GM19455 (cell line): ENCODE measurements around the gene ATP11C.
"Not testable (repeated sequence)": the region's sequence is repeated elsewhere in the genome, so short reads cannot be mapped to it uniquely, and the experiment has no call there.

Experiments
- ATAC-seq: cut with Tn5 transposase; IDR thresholded peaks from one replicate; pipeline ENCODE4 v1.9.1; 2021; ENCODE audit not compliant: unreplicated experiment

ATP11C gene

DNA sequence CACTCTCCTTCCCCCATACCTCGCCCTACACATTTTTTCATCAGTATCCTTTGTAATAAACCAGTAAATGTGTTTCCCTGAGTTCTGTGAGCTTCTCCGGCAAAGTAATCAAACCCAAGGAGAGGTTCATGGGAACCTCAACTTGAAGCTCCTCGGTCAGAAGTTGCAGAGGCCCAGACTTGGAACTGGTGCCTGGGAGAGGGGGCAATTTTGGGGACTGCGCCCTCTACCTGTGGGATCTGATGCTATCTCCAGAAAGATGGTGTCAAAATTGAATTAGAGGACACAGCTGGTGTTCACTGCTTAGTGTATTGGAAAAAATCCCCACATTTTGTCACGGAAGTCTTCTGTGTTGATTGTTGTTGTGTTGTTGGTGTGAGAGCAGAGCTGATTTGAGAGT is 70.6 kb downstream of the ATP11C start:
- ATAC-seq = no peak

DNA sequence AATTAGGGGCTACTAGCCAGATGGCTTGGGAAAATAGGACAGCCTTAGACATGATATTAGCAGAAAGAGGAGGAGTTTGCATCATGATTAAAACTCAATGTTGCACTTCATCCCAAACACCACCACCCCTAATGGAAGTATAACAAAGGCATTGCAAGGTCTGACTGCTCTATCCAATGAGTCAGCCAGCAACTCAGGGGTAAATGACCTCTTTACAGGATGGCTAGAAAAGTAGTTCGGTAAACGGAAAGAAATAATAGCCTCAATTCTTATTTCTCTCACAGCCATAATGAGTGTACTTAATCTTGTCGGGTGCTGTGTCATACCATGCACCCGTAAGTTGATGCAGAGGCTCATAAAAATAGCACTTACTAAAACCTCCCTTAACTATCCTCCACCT is 76.0 kb downstream of the ATP11C start:
- not testable (repeated sequence) for ATAC-seq

DNA sequence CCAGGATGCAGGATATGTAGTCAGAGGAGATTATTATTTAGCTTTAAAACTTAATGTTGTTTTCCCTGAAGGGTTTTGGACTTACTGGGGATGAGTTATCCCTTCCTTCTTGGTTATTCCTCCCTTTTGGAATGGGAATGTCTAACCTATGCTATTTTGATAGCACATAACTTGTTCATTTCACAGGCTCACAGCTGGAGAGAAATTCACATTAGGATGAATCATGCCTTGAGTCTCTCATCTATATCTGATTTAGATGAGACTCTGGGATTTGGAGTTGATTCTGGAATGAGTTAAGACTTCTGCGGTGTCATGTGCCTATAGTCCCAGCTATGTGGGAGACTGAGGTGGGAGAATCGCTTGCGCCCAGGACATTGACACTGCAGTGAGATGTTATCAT is 81.1 kb downstream of the ATP11C start:
- ATAC-seq = no peak

DNA sequence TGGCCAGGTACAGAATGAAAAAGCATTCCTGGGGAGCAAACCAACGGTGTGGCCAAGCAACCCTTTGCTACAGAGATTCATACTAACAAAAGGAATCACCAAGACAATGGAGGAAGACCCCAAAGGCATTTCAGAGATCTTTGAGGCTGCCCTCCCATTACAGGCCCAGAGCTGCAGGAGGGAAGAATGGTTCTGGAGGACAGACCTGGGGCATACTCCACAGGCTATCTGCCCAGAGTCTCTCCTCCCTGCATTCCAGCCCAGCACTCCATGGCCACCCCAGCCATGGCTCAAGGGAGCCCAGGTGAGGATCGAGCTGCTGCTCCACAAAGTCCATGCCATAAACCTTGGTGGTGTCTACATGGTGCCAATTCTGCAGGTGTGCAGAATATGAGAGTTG is 81.9 kb downstream of the ATP11C start:
- ATAC-seq = no peak

DNA sequence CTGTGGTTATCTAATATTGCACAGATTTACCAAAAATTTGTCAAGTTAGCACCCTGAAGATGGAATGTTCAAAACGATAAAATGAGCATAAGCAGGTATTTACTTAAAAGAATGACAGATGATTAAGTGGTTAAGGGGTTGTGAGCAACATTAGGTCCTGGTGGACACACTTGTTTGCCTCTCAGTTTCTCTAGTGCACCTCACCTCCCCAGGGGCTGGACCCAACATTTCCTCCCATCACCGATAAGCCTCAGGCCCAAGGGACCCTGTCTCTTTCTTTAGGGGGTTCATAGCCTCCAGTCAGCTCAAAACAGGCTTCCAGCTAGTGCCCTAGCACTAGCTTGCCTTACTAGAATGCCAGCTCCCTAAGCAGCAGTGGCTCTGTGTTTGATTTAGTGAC is 88.0 kb downstream of the ATP11C start:
- ATAC-seq = no peak

DNA sequence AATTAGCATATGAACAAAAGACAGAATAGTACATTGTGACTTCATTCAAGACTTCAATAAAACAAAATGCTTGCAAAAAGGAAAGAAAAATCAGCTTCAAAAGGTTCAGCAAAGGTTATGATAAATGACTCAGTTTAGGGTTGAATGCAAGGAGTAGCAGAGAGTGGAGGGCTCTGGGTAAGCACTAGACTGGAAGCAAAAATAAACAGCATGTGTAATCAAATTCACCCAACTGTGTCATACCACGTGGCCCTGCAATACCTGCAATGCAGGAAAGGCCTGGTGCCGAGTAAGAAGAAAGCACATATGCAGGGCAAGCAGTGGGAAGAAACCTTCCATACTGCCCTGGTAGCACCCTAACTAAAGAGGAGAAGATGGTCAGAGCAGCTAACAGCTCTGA is 88.7 kb downstream of the ATP11C start:
- ATAC-seq = no peak

DNA sequence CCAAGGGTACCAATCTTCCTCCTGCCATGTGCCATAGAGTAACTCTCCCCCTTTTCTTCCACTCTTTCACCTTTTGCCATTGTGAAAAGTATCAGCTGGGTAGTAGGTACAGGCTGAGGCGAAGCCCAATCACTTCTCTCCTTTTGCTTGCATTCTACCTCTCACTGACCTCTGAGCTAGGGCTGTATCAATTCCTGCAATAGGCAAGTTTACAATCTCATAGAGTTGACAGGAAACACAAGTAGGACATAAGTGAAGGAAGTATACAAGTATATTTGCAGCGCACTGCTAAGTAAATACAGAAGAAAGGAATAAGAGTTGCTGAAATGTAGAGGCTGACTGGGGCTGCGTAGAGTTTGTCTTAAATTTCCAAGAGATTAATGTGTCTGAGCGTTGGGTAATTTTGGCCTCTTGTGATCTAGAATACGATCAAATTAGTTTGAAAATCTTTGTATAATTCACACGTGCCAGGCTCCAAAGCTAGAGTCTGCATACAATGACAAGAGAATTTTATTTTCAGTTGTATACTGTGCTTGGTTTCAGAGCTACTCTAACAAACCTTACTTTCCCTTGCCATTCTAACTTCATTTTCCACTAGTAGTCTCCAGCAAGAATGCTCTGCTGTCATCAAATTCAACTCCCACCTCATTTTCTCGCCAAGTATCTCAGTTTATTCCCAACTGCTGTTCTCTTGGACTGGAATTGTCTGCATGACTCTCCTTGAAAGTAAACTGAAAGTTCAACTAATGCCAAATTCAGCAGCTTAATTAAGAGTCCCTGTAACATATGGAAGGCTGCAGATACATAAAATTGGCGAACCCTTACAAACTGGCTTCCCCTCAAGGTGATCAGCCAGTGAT is 90.3 kb downstream of the ATP11C start:
- ATAC-seq = no peak

DNA sequence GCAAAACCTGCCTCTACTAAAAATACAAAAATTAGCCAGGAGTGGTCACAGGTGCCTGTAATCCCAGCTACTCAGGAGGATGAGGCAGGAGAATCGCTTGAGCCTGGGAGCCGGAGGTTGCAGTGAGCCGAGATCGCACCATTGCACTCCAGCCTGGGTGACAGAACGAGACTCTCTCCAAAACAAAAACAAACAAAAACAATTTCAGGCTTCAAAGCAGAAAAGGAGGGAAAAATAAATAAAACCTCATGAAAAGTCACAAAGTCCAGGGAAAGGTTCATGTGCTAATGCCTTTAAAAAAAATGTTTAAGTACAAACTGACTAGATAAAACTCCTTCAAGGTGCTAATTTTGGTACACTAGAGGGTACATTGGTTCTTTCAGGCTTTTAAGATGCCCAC is 96.5 kb downstream of the ATP11C start:
- not testable (repeated sequence) for ATAC-seq

DNA sequence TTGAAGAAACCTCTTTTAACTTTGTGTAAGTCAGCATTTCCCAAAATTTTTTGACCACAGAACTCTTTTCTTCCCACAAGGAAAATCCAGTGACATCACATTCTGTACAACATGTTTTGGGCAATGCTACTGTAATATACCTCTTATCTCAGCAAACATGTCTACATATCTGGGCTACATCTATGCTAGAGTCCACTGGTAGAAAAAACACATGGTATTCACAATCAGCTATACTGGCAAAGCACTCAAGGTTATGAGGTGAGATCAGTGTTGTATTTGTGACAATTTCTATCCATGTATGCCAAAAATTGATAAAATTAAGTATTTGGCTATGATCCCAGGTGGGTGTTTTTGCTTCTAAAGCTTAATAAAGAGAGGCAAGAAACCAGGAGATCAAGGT is 98.0 kb downstream of the ATP11C start:
- no peak for ATAC-seq

DNA sequence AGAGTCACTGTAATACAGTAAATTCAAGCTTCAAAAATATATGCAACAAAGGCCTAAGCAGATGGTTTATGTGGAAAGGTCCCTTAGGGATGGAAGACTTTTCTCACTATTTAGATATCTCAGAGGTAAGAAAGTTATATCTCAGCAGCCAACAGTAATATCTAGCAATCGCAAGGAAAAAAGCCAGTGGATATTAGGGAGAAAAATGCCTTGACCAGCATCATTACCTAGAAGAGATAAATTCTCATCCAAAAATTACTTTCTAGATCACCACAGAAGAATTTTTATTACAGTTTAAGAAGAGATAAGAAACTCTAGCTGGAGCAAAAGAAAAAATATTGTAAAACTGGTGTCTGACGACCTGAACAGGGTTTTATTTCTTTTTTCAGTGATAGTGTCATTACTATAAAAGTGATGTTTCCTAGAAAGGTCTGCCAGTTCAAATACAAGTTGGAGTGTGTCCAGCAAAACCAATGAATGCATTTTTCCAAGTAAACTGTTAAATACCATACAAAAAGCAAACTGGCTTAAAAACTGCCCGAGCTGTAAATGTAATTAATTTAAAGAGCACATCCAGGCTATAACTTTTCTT is 100.0 kb downstream of the ATP11C start:
- no peak for ATAC-seq

DNA sequence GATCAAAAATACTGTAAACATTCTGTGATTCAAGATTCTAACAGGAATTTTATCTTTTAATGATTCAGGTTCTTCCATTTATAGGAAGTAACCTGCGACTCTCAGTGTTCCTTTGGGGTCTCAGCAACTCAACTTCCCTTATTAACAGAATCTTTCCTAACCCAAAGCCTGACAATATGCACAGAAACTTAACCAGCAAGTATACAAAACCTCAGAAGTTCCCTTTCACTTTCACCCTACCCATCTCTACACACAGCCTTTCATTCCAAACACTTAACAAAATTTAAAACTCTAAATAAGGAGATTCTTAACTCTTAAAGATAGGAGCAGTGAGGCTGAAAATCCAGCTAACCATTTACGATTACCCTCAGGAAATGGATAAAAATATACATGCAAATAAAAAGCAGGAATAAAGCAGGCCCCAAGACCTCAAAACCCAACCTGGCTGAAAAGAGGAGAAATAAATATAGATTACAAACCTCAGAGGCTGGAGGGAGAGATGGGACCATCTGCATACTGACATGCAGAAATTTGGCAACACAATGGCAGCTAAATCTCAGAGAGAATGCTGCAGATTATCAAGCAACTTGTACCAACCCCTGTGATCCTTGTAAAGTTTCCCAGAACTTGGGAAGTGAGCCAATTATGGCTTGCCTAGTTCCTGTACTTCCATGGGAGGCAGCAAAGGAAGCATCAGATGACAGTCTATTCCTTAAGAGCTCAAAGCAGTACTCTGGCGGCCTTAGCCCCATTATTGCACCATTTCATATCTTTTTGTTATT is 101.0 kb downstream of the ATP11C start:
- peak; percentile 85 for ATAC-seq

DNA sequence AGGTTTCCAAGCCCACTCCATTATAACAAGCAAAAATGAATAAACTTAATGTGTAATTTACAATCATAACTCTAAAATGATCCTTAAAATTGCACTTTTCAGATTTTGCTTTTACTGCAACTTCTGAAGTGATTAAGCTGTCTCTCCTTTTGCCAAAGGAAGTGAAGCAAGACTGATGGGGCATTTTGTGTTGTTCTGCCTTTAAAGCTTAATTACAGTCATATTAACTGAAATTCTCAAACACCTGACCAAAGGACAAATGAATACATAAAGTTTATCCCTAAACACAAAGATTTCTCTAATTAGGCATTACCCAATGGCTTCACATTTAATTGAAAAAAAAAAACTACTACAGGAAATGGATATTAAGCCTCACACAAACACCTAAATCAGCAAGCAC is 101.8 kb downstream of the ATP11C start:
- ATAC-seq = no peak

DNA sequence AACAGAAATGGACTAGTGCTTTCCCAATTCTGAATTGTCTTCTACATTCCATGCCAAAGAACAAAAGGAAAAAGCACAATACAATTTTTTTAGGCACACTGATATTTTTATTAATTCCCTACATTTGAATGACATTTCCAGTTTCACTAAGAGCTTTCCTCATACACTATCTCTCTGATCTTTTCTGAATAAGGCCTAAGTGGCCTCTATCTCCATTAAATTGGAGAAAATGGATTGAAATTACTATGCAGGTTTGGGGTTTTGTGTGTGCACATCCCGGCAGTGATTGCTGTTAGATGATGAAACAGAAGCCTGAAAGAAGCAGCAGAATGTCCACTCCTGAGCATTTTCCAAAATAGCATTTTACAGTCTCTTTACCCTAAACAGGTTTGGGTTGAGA is 104.0 kb downstream of the ATP11C start:
- no peak for ATAC-seq

DNA sequence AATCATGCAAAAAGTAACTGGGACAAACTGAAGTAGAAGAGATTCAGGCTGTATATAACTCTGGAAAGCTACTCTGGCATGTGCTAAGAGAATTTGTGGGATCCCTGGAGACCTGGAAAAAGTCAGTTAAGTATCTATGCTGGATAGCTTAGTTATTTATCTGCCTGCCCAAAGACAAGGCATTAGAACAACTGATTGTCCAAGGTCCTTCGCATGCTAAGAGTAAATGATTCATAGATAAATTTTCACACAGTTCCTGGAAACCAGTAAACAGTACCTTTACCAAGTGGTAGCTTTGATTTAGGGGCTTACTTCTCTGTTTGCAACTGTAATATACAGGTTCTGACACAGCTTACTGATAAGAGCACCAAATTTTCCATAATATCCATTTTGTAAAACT is 104.8 kb downstream of the ATP11C start:
- ATAC-seq = no peak

DNA sequence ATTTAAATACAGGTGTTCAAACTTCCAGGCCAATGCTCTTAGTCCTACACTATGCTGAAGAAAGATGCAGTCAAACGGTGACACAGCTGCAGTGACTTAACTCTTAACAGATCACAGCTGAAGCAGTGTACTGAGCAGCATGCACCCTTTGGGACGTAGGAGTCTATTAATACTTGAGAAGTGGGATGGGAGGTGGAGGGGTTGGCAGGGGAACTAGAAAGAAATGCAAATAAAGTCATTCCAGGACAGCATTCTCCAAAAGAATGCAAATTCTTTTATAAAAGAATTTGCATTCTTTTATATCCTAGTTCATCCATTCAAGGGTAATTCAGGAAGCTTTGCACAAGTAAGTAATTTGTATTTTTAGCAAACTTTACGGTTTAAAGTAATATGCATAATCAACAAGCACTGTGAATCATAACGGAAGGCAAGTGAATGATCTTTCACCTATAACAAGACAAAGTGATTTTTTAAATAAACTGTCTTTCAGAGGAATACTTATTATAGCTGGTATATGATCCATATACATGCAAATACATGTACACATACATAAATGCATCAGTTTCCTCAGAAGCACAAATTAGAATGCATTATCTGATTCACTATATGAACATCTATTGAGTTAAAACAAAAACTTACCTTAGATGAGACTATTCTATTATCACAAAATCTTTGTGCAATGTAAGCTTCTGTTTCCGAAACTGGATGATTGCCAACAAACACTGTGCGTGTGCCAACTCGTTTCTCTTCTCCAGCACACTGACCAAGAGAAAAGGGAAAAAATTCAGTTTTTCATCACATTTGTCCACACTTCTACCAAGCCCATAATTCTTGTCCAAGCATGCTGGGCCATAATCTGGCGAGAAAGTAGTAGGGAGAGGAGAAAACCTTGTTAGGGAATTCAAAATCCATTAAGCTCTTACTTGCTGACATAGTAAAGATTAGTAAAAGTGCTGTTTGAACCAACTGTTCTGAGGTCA is 106.5 kb downstream of the ATP11C start:
- ATAC-seq = no peak

DNA sequence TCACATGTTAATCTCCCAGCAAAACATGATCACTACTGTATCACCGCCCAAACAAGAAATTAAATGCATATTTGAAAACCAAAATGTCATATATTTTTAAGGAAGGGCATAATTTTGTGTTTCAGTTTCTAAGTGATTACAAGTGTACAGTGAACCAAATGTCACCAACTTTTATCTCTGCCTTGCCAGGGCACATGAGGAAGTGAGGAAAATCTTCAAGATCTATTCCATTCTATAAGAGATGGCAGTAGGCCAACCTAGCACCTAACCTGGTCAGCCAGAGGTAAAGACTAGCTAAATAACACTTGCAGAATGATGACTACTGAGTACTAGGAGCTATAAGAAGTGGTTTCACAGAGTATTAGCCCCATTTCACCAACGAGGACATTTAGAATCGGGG is 107.2 kb downstream of the ATP11C start:
- ATAC-seq = no peak

DNA sequence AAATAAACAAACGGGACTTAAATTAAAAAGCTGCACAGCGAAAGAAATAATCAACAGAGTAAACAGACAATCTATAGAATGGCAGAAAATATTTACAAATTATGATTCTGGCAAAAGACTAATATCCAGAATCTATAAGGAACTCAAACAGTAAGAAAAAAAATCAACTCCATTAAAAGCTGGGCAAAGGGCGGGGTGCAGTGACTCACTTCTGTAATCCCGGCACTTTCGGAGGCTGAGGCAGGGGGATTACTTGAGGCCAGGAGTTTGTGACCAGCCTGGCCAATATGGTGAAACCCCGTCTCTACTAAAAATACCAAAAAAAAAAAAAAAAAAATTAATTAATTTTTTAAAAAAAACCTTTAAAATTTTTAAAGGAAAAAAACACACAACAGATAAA is 109.0 kb downstream of the ATP11C start:
- ATAC-seq = no peak

DNA sequence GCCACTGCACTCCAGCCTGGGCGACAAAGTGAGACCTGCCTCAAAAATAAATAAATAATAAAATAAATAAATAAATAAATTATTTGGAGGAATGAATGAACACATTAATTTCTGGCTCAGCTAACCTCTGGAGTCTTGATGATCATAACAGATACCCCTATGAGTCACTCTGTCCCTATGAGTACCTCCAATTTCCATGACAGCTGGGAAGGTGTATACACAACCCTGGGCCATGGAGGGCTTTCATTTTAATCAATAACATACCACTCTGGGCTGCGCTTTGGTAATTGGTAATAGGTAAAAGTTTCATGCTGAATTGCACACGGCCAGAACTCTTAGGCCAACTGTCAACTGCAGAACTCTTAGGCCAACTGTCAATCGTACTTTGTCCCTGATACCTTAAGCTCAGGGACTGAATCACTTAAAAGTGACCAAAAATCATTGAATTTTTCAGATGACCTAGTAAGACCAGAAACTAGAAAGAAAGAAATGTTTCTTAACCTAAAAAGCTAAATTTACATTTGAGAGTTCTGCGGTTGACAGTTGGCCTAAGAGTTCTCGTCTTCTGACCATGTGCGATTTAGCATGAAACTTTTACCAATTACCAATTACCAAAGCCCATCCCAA is 112.4 kb downstream of the ATP11C start:
- no peak for ATAC-seq

DNA sequence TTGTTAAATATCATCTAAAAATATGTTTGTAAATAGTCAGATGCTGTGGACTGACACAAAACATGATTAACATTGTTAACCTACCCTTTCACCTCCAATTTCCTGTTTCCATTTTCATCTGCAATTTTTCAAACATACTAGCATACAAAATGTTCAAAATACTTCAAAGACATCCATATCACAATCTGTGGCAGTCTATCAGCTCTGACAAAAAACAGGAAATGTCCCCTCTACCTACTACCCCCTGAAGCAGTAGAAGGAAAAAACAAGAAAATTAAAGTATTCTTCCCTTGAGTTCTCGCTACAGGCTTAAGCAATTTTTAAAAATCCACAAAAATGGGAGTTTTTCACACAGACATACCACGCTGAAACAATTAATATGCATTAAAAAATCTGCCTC is 116.6 kb downstream of the ATP11C start:
- ATAC-seq = no peak

DNA sequence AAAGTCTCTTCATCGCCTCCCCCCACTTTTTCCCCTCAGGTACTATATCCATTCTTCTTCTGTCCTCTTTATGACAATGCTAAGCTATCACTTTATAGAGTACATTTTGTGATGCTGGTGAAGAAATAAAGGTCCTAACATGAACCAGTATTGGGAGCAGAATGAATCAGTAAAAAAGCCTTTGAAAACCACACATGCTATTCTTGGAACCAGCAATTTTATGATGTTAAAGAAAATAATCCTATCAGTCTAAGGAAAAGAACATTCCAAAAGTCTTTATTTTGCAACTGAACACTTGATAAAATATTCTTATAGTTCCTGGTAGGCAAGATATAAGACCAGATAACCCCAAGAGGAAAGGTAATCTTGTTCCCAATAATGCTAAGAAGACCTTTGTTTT is 117.1 kb downstream of the ATP11C start:
- no peak for ATAC-seq
